HCT116 (cell line): ENCODE data around the gene VIPR2. TPM values are rescaled to one million over a fixed set of nuclear protein-coding genes. Genes with fewer than 3 reads are reported as not detected.

Source experiments
- ATAC-seq: fragments of 200-7000 bp; cut with Tn5 transposase; 2 replicates; pipeline ENCODE4 v1.9.1; 2020; ENCODE audit warnings: mild to moderate bottlenecking, moderate library complexity
- BruUV-seq: library from RNA; stranded (reverse); fragments of 400-500 nt; replicated peaks from 2 replicates; lab custom pipeline; 2021; lab: Mats Ljungman, UMichigan
- CTCF ChIA-PET: fragments of 300-600 bp; sonication (Branson Sonifier 250); formaldehyde crosslinking; loops from one replicate; lab custom pipeline; 2021; ENCODE audit warnings: antibody characterized with exemption; lab: Charles Lee
- POLR2A ChIA-PET: fragments of 300-600, 350-600 bp; sonication (Branson Sonifier 250); formaldehyde crosslinking; loops from one replicate; lab custom pipeline; 2021; ENCODE audit warnings: antibody characterized with exemption; lab: Charles Lee
- RAD21 ChIA-PET, 2 experiments: fragments of 300-600 bp; sonication (Branson Sonifier 250); formaldehyde crosslinking; loops; one replicate each; lab custom pipeline; 2023; ENCODE audit warnings: low total read pairs in 2 of 2; ENCODE audit not compliant: uncharacterized antibody in 2 of 2, unreplicated experiment in 2 of 2, low non-redundant PET in 1 of 2; lab: Charles Lee
- DNase-seq: peaks from one replicate; pipeline ENCODE4 v3.0.0-alpha.2; 2010; ENCODE audit warnings: low read depth, low spot score
- H2AFZ ChIP-seq: fragments of 200-600 bp; shearing (Covaris generic), sonication (generic); 2 replicates; pipeline ENCODE4 v1.6.1; 2017; ENCODE audit warnings: low read depth, mixed run types, mixed read lengths, antibody characterized with exemption, low read length; ENCODE audit not compliant: poor library complexity, severe bottlenecking
- H3K27ac ChIP-seq: 2 replicates; pipeline ENCODE4 v1.5.1; 2012; ENCODE audit warnings: low read depth, low read length
- H3K27me3 ChIP-seq: fragments of 200-600 bp; sonication (generic); 2 replicates; pipeline ENCODE4 v1.6.1; 2016; ENCODE audit warnings: mixed run types, low read length, mixed read lengths; ENCODE audit not compliant: insufficient read depth
- H3K36me3 ChIP-seq, 2 experiments: fragments of 200-500 bp in 1 of 2; fragments of 200-600 bp in 1 of 2; sonication (Bioruptor generic) in 1 of 2; sonication (generic) in 1 of 2; 2 replicates each; pipeline versions ENCODE4 v1.5.1 to v1.6.1; 2014 to 2016; ENCODE audit warnings: low read length in 2 of 2, inconsistent platforms in 1 of 2, mixed read lengths in 1 of 2, mixed run types in 1 of 2; ENCODE audit not compliant: insufficient read depth in 2 of 2, control insufficient read depth in 1 of 2
- H3K4me1 ChIP-seq, 2 experiments: fragments of 200-600 bp in 1 of 2; sonication (generic) in 1 of 2; 2 replicates each; pipeline versions ENCODE4 v1.5.1 to v1.6.1; 2012 to 2017; ENCODE audit warnings: low read length in 2 of 2, inconsistent platforms in 1 of 2, mild to moderate bottlenecking in 1 of 2, mixed read lengths in 1 of 2, mixed run types in 1 of 2, moderate library complexity in 1 of 2; ENCODE audit not compliant: insufficient read depth in 2 of 2, control insufficient read depth in 1 of 2
- H3K4me2 ChIP-seq: fragments of 200-600 bp; sonication (generic); 2 replicates; pipeline ENCODE4 v1.6.1; 2017; ENCODE audit warnings: mixed run types, low read length, mixed read lengths
- H3K4me3 ChIP-seq, 2 experiments: fragments of 200-600 bp in 1 of 2; sonication (generic) in 1 of 2; replicated peaks in 1 of 2; 2 replicates each; pipeline ENCODE4 v1.5.1; 2011 to 2016; ENCODE audit warnings: low read length in 2 of 2, control low read depth in 1 of 2, low read depth in 1 of 2, mild to moderate bottlenecking in 1 of 2, mixed read lengths in 1 of 2, mixed run types in 1 of 2
- H3K79me2 ChIP-seq: fragments of 200-600 bp; sonication (generic); 2 replicates; pipeline ENCODE4 v1.6.1; 2017; ENCODE audit warnings: mild to moderate bottlenecking, mixed run types, low read length, moderate library complexity, mixed read lengths; ENCODE audit not compliant: insufficient read depth
- H3K9ac ChIP-seq: fragments of 200-600 bp; sonication (generic); 2 replicates; pipeline ENCODE4 v1.6.1; 2016; ENCODE audit warnings: low read length, mixed read lengths
- H3K9me2 ChIP-seq: fragments of 200-600 bp; sonication (generic), shearing (Covaris generic); 2 replicates; pipeline ENCODE4 v1.6.1; 2017; ENCODE audit warnings: mixed run types, mild to moderate bottlenecking, moderate library complexity; ENCODE audit not compliant: insufficient read depth
- H3K9me3 ChIP-seq, 2 experiments: fragments of 200-500 bp in 1 of 2; fragments of 200-600 bp in 1 of 2; sonication (Bioruptor generic) in 1 of 2; sonication (generic) in 1 of 2; 2 replicates each; pipeline ENCODE4 v1.6.1; 2014 to 2017; ENCODE audit warnings: low read length in 2 of 2, mixed read lengths in 2 of 2, inconsistent platforms in 1 of 2, low read depth in 1 of 2, mild to moderate bottlenecking in 1 of 2, mixed run types in 1 of 2, moderate library complexity in 1 of 2; ENCODE audit not compliant: control insufficient read depth in 1 of 2, insufficient read depth in 1 of 2
- H4K20me1 ChIP-seq: fragments of 200-600 bp; sonication (generic), shearing (Covaris generic); 2 replicates; pipeline ENCODE4 v1.6.1; 2017; ENCODE audit warnings: mixed run types, mild to moderate bottlenecking, moderate library complexity; ENCODE audit not compliant: insufficient read depth
- CTCF ChIP-seq, 3 experiments: fragments of 200-600 bp in 1 of 3; sonication (generic) in 1 of 3; IDR thresholded peaks in 2 of 3; conservative IDR thresholded peaks in 1 of 3; 2 replicates each; pipeline ENCODE4 v1.5.1; 2012 to 2017; ENCODE audit warnings: low read depth in 2 of 3, low read length in 2 of 3, antibody characterized with exemption in 1 of 3, borderline replicate concordance in 1 of 3, control low read depth in 1 of 3, mild to moderate bottlenecking in 1 of 3, mixed read lengths in 1 of 3, mixed run types in 1 of 3, moderate library complexity in 1 of 3; ENCODE audit not compliant: insufficient read depth in 1 of 3
- EGR1 ChIP-seq: IDR thresholded peaks from 2 replicates; pipeline ENCODE4 v1.6.1; 2012; ENCODE audit warnings: low read depth
- FOSL1 ChIP-seq: IDR thresholded peaks from 2 replicates; pipeline ENCODE4 v1.6.1; 2012; ENCODE audit warnings: low read depth
- REST ChIP-seq: IDR thresholded peaks from 2 replicates; pipeline ENCODE4 v1.6.1; 2012; ENCODE audit warnings: low read depth
- SP1 ChIP-seq: IDR thresholded peaks from 2 replicates; pipeline ENCODE4 v1.6.1; 2012; ENCODE audit warnings: low read depth
- ZBTB33 ChIP-seq: IDR thresholded peaks from 2 replicates; pipeline ENCODE4 v1.6.1; 2011; ENCODE audit warnings: mild to moderate bottlenecking, low read length, moderate library complexity; ENCODE audit not compliant: insufficient replicate concordance; ENCODE audit errors: extremely low read depth
- intact Hi-C: fragments of 100-400 bp; cut with micrococcal nuclease; formaldehyde crosslinking; loops from 2 replicates; pipeline ENCODE4 v1.10.0; 2022
- total RNA-seq: library from RNA; stranded (reverse); gene quantifications from one replicate; pipeline ENCODE4 v1.2.1, GENCODE V29; 2021; ENCODE audit not compliant: unreplicated experiment

The VIPR2 gene
- total RNA-seq, 1 experiment from 2014 or later: 0.10 TPM

- TF ChIP-seq REST: no peak
Measured at GRCh38 chr7:159067576-159068487, 76.8 kb downstream of the VIPR2 start (continued).

GRCh38 chr7:159066816-159067575 is 77.7 kb downstream of the VIPR2 start:
- RAD21 ChIA-PET: no interaction called here
- ATAC-seq: no peak
- no peak for DNase-seq
- CTCF ChIA-PET: no interaction called here
- BruUV-seq: no TSS peak
- Histone ChIP-seq H3K79me2 (no peaks in the 10 kb centered on the region), H3K9me3 (no peaks in the 10 kb centered on the region), H3K9me2 (no peaks in the 10 kb centered on the region), H3K9ac (no peak overlapping the region), H4K20me1 (no peaks in the 10 kb centered on the region), H3K4me3 (no peak overlapping the region), H3K4me2 (no peak overlapping the region), H2AFZ (no peak overlapping the region), H3K4me1 (no peaks in the 10 kb centered on the region), H3K36me3 (no peaks in the 10 kb centered on the region), H3K27ac (no peak overlapping the region), H3K27me3 (no peaks in the 10 kb centered on the region)
- POLR2A ChIA-PET: no interaction called here
- TF ChIP-seq EGR1 (no peak), ZBTB33 (no peak), CTCF (IDR thresholded peaks at IDR 0.05 in 2 of 3, conservative IDR thresholded peaks at IDR 0.05 in 1 of 3; ENCODE audit: borderline replicate concordance in 1 of 3, insufficient read depth in 1 of 3, low read depth in 2 of 3, low read length in 2 of 3) (no peak), FOSL1 (no peak), SP1 (no peak)
- TF ChIP-seq, all 23 proteins: peak for 0
- intact Hi-C loops: no loop called here
